ENCODE measurements around the gene TSLP.

The TSLP gene

DNA sequence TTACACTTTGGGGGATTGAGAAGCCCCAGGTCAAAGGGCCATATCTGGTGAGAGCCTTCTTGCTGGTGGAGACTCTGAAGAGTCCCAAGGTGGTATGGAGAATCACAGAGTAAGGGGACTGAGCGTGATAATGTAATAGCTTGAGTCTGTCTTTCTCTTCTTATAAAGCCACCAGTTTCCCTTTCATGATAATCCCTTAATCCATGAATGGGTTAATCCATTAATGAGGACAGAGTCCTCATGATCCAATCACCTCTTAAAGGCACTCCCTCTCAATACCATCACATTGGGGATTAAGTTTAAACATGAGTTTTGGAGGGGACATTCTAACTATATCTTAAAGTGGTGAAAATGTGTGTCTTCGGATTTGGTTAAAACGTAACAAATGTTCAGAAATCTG, 42.2 kb downstream of the TSLP start:
- no peak for DNase-seq (ENCODE audit: extremely low read depth, insufficient read length)
- TF ChIP-seq, protein P1, sequence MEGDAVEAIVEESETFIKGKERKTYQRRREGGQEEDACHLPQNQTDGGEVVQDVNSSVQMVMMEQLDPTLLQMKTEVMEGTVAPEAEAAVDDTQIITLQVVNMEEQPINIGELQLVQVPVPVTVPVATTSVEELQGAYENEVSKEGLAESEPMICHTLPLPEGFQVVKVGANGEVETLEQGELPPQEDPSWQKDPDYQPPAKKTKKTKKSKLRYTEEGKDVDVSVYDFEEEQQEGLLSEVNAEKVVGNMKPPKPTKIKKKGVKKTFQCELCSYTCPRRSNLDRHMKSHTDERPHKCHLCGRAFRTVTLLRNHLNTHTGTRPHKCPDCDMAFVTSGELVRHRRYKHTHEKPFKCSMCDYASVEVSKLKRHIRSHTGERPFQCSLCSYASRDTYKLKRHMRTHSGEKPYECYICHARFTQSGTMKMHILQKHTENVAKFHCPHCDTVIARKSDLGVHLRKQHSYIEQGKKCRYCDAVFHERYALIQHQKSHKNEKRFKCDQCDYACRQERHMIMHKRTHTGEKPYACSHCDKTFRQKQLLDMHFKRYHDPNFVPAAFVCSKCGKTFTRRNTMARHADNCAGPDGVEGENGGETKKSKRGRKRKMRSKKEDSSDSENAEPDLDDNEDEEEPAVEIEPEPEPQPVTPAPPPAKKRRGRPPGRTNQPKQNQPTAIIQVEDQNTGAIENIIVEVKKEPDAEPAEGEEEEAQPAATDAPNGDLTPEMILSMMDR (IDR thresholded peaks at IDR 0.05; ENCODE audit: insufficient read depth, low read length, poor library complexity, severe bottlenecking): no peak
- Histone ChIP-seq H3K36me3 (ENCODE audit: control insufficient read depth, insufficient read depth, low read length) (peaks cover 7% of the 10 kb centered on the region), H3K27me3 (replicated peaks; ENCODE audit: control insufficient read depth, insufficient read depth, low read length) (no peaks in the 10 kb centered on the region), H3K4me3 (replicated peaks; ENCODE audit: low read depth, low read length) (no peak overlapping the region)

DNA sequence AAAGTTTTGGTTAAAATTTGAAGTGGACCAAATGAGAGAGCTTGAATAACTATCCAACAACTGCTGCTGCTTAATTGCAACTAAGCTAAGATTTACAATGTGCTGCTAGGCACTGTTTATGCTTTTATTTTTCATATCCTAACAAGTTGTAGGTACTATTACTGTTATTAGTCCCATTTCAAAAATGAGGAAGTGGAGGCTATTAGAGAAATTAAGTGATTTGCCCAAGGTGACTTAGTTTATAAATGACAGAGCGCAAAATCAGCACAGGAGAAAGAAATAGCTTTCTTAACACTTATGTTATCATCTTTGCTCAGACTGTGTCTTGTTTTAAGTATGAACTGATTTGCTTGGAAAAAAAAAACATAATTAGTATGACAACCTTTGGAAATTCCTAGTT, 43.7 kb downstream of the TSLP start:
- peaks cover 6% of the 10 kb centered on the region for H3K36me3 ChIP-seq (ENCODE audit: control insufficient read depth, insufficient read depth, low read length)
- TF ChIP-seq, protein P1 (IDR thresholded peaks at IDR 0.05; ENCODE audit: insufficient read depth, low read length, poor library complexity, severe bottlenecking): no peak
- no peak overlapping the region for H3K4me3 ChIP-seq (replicated peaks; ENCODE audit: low read depth, low read length)
- DNase-seq (ENCODE audit: extremely low read depth, insufficient read length): no peak
- no peaks in the 10 kb centered on the region for H3K27me3 ChIP-seq (replicated peaks; ENCODE audit: control insufficient read depth, insufficient read depth, low read length)

DNA sequence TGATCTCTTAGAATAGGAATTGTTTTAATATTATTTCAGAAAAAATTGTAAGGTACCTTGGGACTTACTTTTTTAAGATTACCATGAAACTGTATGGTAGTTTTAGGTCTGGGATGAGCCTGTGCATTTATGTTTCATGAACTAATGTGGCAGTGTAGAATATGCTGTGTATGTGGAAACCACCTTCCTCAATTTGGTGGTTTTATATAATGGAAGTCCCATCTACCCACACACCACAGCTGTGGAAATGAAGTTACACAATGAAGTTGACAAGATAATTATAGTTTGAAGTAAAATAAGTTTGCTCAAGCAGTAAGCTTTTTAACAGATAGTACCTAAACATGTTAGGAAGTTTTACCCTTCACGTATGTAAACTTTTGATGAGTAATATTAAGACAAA, 45.0 kb downstream of the TSLP start:
- Histone ChIP-seq H3K4me3 (replicated peaks; ENCODE audit: low read depth, low read length) (no peak overlapping the region), H3K27me3 (replicated peaks; ENCODE audit: control insufficient read depth, insufficient read depth, low read length) (no peaks in the 10 kb centered on the region), H3K36me3 (ENCODE audit: control insufficient read depth, insufficient read depth, low read length) (peaks cover 6% of the 10 kb centered on the region)
- TF ChIP-seq, protein P1 (IDR thresholded peaks at IDR 0.05; ENCODE audit: insufficient read depth, low read length, poor library complexity, severe bottlenecking): no peak
- DNase-seq (ENCODE audit: extremely low read depth, insufficient read length): no peak

DNA sequence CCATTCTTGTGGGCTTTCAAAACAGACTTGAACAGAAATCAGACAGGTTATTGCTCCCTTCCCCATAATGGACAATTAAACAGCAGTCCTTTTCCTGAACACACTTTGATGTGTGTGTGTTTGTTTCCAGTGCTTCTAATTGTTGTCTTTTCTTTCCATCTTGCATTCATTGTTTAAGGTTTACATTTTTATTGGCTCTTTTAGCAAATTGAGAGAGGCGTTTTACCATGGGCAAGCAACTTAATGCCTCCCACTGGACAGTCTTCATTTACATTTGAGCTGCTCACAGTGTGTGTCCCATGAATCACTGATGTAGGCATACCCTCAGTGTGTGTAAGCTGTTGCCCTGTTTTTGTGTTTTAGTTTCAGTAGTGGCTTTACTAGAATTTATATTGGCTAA, 45.6 kb downstream of the TSLP start:
- Histone ChIP-seq H3K36me3 (ENCODE audit: control insufficient read depth, insufficient read depth, low read length) (peaks cover 6% of the 10 kb centered on the region), H3K4me3 (replicated peaks; ENCODE audit: low read depth, low read length) (no peak overlapping the region), H3K27me3 (replicated peaks; ENCODE audit: control insufficient read depth, insufficient read depth, low read length) (no peaks in the 10 kb centered on the region)
- no peak for DNase-seq (ENCODE audit: extremely low read depth, insufficient read length)
- TF ChIP-seq, protein P1 (IDR thresholded peaks at IDR 0.05; ENCODE audit: insufficient read depth, low read length, poor library complexity, severe bottlenecking): no peak

DNA sequence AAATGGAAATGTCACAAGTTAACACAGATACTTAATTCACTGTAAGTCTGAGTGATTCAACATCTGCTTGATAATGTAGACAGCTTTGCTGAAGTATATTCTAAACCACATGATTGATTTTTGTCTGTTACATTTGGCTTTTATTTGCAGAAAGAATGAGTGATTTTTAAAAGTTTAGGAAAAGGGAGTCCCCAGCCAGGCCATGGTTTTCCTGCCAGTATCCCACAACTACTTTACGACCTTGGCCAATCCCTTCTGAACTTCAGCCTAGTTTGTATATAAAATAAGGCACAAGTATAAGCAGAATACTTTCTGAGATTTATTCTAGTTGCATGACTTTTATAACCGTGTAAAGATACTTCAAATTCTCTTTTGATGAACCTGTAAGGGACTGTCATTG, 47.7 kb downstream of the TSLP start:
- Histone ChIP-seq H3K4me3 (replicated peaks; ENCODE audit: low read depth, low read length) (no peak overlapping the region), H3K27me3 (replicated peaks; ENCODE audit: control insufficient read depth, insufficient read depth, low read length) (no peaks in the 10 kb centered on the region), H3K36me3 (ENCODE audit: control insufficient read depth, insufficient read depth, low read length) (peaks cover 4% of the 10 kb centered on the region)
- DNase-seq (ENCODE audit: extremely low read depth, insufficient read length): no peak
- TF ChIP-seq, protein P1 (IDR thresholded peaks at IDR 0.05; ENCODE audit: insufficient read depth, low read length, poor library complexity, severe bottlenecking): no peak

DNA sequence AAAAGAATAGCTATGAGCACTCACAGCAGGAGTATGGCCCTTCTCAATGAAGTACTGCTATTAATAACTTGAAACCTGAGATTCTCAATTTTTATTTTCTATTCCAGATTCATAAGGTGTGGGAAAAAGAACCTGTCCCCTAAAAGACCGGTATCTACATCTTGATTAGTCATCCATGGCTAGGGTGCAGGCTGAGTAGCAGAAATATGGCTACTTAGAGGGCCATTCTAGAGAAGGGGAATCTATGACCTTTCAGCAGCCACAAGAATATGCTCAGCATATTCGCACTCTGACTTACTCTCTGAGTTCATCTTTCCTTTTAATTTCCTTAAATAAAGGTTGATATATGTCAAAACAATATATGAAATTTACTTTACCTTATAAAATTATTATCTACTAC, 48.3 kb downstream of the TSLP start:
- Histone ChIP-seq H3K36me3 (ENCODE audit: control insufficient read depth, insufficient read depth, low read length) (peaks cover 2% of the 10 kb centered on the region), H3K4me3 (replicated peaks; ENCODE audit: low read depth, low read length) (no peak overlapping the region), H3K27me3 (replicated peaks; ENCODE audit: control insufficient read depth, insufficient read depth, low read length) (no peaks in the 10 kb centered on the region)
- TF ChIP-seq, protein P1 (IDR thresholded peaks at IDR 0.05; ENCODE audit: insufficient read depth, low read length, poor library complexity, severe bottlenecking): no peak
- no peak for DNase-seq (ENCODE audit: extremely low read depth, insufficient read length)
